GM19193 (cell line): ENCODE results near the gene USP26.

Source experiments
- POLR2A ChIP-seq: IDR thresholded peaks from 4 replicates; pipeline ENCODE4 v1.6.1; 2011; ENCODE audit not compliant: insufficient read depth, insufficient read length; ENCODE audit errors: extremely low read depth

Gene USP26, protein sequence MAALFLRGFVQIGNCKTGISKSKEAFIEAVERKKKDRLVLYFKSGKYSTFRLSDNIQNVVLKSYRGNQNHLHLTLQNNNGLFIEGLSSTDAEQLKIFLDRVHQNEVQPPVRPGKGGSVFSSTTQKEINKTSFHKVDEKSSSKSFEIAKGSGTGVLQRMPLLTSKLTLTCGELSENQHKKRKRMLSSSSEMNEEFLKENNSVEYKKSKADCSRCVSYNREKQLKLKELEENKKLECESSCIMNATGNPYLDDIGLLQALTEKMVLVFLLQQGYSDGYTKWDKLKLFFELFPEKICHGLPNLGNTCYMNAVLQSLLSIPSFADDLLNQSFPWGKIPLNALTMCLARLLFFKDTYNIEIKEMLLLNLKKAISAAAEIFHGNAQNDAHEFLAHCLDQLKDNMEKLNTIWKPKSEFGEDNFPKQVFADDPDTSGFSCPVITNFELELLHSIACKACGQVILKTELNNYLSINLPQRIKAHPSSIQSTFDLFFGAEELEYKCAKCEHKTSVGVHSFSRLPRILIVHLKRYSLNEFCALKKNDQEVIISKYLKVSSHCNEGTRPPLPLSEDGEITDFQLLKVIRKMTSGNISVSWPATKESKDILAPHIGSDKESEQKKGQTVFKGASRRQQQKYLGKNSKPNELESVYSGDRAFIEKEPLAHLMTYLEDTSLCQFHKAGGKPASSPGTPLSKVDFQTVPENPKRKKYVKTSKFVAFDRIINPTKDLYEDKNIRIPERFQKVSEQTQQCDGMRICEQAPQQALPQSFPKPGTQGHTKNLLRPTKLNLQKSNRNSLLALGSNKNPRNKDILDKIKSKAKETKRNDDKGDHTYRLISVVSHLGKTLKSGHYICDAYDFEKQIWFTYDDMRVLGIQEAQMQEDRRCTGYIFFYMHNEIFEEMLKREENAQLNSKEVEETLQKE

DNA sequence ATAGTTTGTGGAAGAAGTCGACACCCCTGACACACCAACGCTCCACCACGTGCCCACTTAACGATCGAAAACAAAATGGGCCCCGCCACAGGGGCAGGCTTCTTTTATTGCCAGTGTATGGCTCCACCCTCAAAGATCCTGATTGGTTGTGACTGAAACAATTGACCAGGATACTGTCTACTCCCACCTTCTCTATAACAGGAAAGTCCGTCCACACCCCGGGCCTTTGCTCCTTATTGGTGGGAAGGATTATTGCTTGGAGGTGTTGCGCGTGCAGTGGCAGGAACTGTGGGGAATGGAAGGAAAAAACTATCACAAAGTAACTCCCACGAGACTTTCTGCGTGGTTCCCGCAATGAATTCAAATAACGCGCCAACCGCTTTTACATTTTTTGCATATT is at the start of gene USP26:
USP26 (minus strand) TSS at position 79 of the 400 bp plus-strand sequence. CDS start 68,889 bp downstream, outside the sequence.
- TF ChIP-seq POLR2A, result no peak

DNA sequence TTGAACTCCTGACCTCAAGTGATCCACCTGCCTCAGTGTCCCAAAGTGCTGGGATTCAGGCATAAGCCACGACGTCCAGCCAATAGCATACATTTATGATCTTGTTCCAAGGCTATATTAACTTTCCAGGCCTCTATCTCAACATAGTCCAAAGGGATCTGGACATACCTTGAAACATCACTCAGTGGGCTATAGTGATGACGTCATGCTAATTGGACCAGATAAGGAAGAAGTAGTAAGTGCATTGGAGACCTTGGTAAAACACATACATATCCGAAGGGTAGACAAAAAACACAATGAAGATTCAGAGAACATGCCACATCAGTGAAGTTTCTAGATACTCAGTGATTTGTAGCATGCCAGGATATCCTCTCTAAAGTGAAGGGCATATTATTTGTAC is 37.4 kb upstream of the USP26 start:
- TF ChIP-seq POLR2A, result no peak

DNA sequence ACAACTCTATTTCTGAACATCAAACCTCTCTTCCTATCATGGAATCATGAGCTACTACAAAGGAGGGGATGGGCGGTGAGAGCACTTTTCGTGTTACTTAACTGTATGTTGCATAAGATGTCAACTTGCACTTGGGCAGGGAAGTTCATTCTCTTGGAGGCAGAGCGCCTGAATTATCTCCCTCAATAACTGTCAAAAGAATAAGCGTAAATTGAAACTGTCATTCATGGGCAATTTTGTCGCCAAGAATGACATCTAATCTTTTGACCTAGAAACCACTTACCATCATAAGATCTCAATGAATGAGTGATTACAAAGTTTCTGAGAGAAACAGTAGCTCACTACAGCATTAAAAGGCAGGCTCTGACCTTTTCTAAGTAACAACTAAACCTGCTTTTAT is 23.5 kb upstream of the USP26 start:
- no peak for TF ChIP-seq POLR2A

- TF ChIP-seq POLR2A, result no peak
These were observed 2.7 kb downstream of the USP26 start for GRCh38 chrX:133094098-133094731.

- no peak for TF ChIP-seq POLR2A
These were observed 6.6 kb downstream of the USP26 start for GRCh38 chrX:133090236-133090809.

DNA sequence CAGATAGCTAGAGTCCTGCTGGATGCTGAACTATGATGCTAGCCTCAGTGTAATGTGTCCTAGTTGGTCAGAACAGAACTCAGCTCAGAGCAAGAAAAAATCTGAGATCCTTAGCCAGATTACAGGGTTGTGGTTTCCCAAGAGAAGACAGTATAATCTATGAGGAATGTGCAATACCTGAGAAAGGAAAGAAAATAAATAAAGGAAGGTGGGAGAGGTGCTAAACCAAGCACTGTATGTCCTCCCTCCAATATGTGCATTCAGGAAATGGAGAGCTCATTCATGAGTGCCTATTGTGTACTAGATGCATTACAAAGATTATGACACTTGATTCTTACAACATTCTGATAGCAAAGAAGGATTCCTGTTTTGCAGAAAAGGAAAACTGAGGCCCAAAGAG is 7.5 kb downstream of the USP26 start:
- TF ChIP-seq POLR2A, result no peak

- TF ChIP-seq POLR2A, result no peak
These were observed 11.1 kb downstream of the USP26 start for GRCh38 chrX:133085785-133086184.

DNA sequence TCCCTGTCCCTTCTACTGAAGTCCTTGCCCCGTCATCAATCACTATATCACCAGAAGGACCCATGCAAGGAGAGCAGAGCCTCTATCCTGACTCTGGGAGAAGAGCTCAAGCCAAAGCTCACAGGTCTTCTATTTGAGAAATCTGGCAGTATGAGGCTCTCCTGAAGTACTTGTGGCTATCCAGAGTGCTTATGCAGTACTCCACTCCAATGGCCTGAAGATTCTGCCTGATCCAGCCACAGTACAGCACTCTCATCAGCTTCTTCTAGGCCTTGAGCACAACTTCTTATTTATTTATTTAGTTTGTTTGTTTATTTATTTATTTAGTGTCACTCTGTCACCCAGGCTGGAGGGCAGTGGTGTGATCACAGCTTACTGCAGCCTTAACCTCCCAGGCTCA is 13.0 kb downstream of the USP26 start:
- TF ChIP-seq POLR2A, result no peak

DNA sequence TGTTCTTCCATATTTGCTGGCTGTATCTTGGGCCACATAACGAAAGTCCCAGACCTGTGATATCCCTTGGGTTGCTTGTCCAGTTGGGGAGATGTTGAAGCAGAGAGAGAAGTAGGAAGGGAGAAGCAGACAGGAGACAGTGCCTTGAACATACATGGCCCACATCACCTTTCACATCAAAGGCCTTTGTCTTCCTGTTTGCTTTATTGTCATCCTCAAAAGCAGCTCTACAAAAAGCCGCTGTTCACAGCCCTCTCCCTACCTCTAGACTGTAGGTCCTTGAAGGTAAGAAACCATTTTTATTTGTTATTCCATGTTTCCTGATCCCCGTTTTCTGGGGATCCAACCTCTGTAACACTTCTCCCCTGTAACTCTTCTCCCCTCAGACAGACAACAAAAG is 14.9 kb downstream of the USP26 start:
- TF ChIP-seq POLR2A, result no peak

DNA sequence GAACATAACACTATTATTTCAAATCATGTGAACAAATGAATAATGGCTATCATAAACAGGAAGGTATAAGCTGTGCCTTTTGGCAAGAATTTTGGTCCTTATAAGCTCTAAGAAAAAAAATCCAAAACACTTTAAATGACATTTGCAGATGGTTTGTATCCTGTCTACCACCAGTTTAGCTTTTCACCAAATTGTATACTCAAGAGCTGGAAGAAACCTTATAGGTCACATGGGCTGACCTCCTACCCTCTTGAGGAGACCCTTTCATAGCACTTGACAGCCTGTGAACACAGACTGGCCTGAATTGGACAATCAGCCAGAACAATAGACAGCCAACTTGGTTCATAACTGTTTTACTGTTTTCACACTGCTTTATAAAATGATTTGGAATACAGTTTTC is 24.3 kb downstream of the USP26 start:
- no peak for TF ChIP-seq POLR2A

DNA sequence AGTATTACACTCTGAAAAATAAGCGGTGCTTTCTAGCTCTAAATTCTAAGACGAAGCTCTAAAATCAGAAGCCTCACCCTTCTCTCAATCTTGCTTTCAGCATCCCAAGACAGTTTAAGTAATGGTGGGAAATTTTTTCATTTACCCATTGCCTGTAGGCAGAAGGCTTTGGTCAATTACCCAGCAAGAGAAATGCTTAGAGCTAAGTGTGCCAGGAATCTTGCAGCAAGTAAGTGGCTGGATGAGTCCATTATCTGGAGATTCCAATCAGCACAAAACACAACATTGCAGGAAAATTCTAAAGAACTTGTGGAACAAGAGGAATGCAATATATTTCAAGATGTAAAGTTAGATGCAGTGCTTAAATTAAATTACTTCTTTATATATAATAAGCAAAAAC is 28.4 kb downstream of the USP26 start:
- TF ChIP-seq POLR2A, result no peak

DNA sequence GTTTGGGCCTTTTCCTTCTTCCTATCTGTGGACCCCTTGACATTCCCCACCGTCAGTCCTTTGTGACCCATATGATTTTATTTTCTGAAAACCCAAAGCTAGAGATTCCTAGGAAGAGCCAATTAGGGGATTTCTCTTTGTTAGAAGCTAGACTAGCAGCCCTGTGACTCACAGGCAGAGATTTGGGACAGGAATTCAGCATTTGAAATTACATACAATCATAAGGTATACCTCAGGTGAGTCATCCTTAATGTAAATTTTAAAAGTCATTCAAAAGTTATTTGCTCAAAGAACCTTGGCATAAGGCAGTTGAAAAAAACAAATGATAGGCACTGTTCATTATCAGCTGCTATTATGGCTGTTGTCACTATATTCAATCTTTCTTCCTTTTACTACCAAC is 40.6 kb downstream of the USP26 start:
- TF ChIP-seq POLR2A, result no peak

DNA sequence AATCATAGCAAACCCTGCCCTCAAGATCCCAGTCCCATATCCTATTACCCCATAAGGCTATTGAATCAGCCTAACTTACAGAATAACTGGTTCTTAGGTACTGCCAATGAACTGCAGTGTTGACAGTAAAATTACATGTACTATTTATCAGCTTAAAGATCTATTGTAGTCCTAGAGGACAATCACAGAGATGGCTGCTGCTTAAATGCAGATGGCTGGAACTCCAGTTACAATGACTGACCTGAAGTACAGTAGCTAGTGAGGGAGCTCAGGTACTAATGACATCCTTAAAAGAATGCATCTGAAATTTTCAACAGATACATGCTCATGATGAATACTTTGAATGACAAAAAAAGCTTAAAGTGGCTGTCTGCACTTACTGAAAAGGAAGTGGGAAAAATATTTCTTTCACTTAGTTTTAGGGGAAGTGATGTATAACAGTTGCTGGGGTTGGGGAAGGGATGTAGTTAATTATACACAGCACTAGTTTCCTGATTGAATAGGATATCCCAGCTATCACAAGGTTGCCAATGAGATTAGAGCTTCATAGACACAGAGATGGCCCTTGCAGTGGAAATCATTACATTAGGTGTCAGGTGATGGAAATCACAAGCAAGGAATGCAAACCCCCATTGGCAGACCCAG is 42.0 kb downstream of the USP26 start:
- no peak for TF ChIP-seq POLR2A

- no peak for TF ChIP-seq POLR2A
These were observed 42.9 kb downstream of the USP26 start for GRCh38 chrX:133053861-133054598.

DNA sequence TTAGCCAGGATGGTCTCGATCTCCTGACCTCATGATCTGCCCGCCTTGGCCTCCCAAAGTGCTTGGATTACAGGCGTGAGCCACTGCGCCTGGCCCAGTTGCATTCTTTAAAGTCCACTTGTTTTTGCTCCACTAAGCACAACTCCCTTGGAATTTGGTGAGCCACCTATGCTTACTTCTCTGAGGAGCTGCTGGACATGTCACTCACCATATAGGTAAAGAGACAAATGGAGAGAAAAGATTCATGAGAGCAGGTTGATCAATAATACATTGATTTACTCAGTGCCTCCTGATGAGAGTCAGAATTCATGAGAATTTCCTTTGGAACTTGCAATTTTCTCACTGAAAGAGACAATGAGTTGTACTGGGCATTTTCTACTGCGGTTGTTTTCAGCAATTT is 48.2 kb downstream of the USP26 start:
- no peak for TF ChIP-seq POLR2A

DNA sequence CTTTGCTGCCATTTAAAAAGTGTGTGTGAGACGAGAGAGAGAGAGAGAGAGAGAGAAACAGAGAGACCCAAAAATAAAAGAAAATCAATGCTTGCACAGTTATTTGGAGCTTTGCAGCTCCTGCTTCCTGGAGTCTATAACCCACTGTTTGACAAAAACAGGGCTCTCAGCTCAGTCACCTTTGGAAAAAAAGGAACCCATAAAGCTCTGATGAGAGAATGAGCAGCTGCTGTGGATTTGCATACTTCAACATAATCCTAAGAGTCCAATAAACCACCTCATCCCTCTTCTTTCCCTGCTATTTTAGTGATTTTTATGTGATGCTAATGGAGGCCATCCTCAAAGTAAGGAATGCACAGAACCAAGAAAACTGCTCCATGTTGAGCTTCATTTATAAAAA is 50.3 kb downstream of the USP26 start:
- no peak for TF ChIP-seq POLR2A
